DND-41 (cell line): ENCODE results near the gene SH3RF3.

Experiments used
- CTCF ChIP-seq: IDR thresholded peaks from 2 replicates; pipeline ENCODE4 v1.5.1; 2012; ENCODE audit warnings: borderline replicate concordance, low read length, moderate library complexity, mild to moderate bottlenecking; ENCODE audit not compliant: poor library complexity, severe bottlenecking; ENCODE audit errors: extremely low read depth
- EZH2 ChIP-seq: IDR thresholded peaks from 3 replicates; pipeline ENCODE4 v1.6.1; 2012; ENCODE audit warnings: borderline replicate concordance, low read depth, mild to moderate bottlenecking, moderate library complexity, low read length, inconsistent platforms; ENCODE audit not compliant: severe bottlenecking

GRCh38 chr2:109341355-109342255 lies 212.6 kb downstream of the SH3RF3 start:
- TF ChIP-seq CTCF (no peak), EZH2 (no peak)
